Measurements from ENCODE around the gene AK9.
"Not testable (repeated sequence)": the region's sequence is repeated elsewhere in the genome, so short reads cannot be mapped to it uniquely, and the experiment has no call there.

The AK9 gene

GRCh38 chr6:109690737-109691621, at the start of gene AK9, which contains the start of gene FIG4:
AK9 (minus strand) TSS chr6:109691202; CDS start chr6:109675745, 15,457 bp downstream.
FIG4 (plus strand) TSS chr6:109691296; CDS start chr6:109691436, 140 bp downstream.
- DNase-seq (ENCODE audit: low read depth), result peak; percentile 71

GRCh38 chr6:109740787-109741186, 49.8 kb upstream of the AK9 start:
- no peak for DNase-seq (ENCODE audit: low read depth)

- no peak for DNase-seq (ENCODE audit: low read depth)
Measured at GRCh38 chr6:109739686-109740085, 48.7 kb upstream of the AK9 start.

- no peak for DNase-seq (ENCODE audit: low read depth)
Measured at GRCh38 chr6:109738667-109739066, 47.7 kb upstream of the AK9 start.

- no peak for DNase-seq (ENCODE audit: low read depth)
Measured at GRCh38 chr6:109738255-109738654, 47.3 kb upstream of the AK9 start.

- DNase-seq (ENCODE audit: low read depth), result no peak
Measured at GRCh38 chr6:109736273-109737025, 45.4 kb upstream of the AK9 start.

GRCh38 chr6:109725250-109725649, 34.2 kb upstream of the AK9 start:
- DNase-seq (ENCODE audit: low read depth), result not testable (repeated sequence)

- no peak for DNase-seq (ENCODE audit: low read depth)
Measured at GRCh38 chr6:109722564-109723254, 31.7 kb upstream of the AK9 start.

- DNase-seq (ENCODE audit: low read depth), result no peak
Measured at GRCh38 chr6:109722011-109722410, 31.0 kb upstream of the AK9 start.

GRCh38 chr6:109720311-109720710, 29.3 kb upstream of the AK9 start:
- no peak for DNase-seq (ENCODE audit: low read depth)

- DNase-seq (ENCODE audit: low read depth), result no peak
Measured at GRCh38 chr6:109718991-109719390, 28.0 kb upstream of the AK9 start.

GRCh38 chr6:109717971-109718370, 27.0 kb upstream of the AK9 start:
- DNase-seq (ENCODE audit: low read depth), result no peak

- no peak for DNase-seq (ENCODE audit: low read depth)
Measured at GRCh38 chr6:109715616-109716015, 24.6 kb upstream of the AK9 start.

GRCh38 chr6:109714611-109715010, 23.6 kb upstream of the AK9 start:
- DNase-seq (ENCODE audit: low read depth), result no peak

- DNase-seq (ENCODE audit: low read depth), result no peak
Measured at GRCh38 chr6:109714166-109714565, 23.2 kb upstream of the AK9 start.

- DNase-seq (ENCODE audit: low read depth), result no peak
Measured at GRCh38 chr6:109713097-109713496, 22.1 kb upstream of the AK9 start.

- not testable (repeated sequence) for DNase-seq (ENCODE audit: low read depth)
Measured at GRCh38 chr6:109708099-109708498, 17.1 kb upstream of the AK9 start.

GRCh38 chr6:109706513-109706912, 15.5 kb upstream of the AK9 start:
- DNase-seq (ENCODE audit: low read depth), result no peak

GRCh38 chr6:109705258-109705657, 14.3 kb upstream of the AK9 start:
- peak; percentile 50 for DNase-seq (ENCODE audit: low read depth)

GRCh38 chr6:109702791-109703190, 11.8 kb upstream of the AK9 start:
- DNase-seq (ENCODE audit: low read depth), result no peak

GRCh38 chr6:109701774-109702173, 10.8 kb upstream of the AK9 start:
- DNase-seq (ENCODE audit: low read depth), result no peak

GRCh38 chr6:109701221-109701620, 10.2 kb upstream of the AK9 start:
- DNase-seq (ENCODE audit: low read depth), result no peak

All from CMK (cell line).